HepG2 (cell line): ENCODE data around the gene LPO. TPM values are rescaled to one million over a fixed set of nuclear protein-coding genes. Genes with fewer than 3 reads are reported as not detected.

Source experiments
- DR1 ChIP-seq: sonication (generic); formaldehyde crosslinking; IDR thresholded peaks from 2 replicates; pipeline ENCODE4 v1.8.0; 2021; ENCODE audit warnings: mild to moderate bottlenecking, missing genetic modification reagents, inconsistent platforms
- MBD4 ChIP-seq: IDR thresholded peaks from 2 replicates; pipeline ENCODE4 v1.6.1; 2012; ENCODE audit warnings: low read length, inconsistent platforms, borderline replicate concordance
- MIXL1 ChIP-seq: IDR thresholded peaks from 2 replicates; pipeline ENCODE4 v1.6.1; 2016
- MLLT10 ChIP-seq: sonication (generic); formaldehyde crosslinking; IDR thresholded peaks from 2 replicates; pipeline ENCODE4 v1.4.0; 2020; ENCODE audit warnings: missing genetic modification reagents
- NFE2L2 ChIP-seq: fragments of 150-350 bp; IDR thresholded peaks from 2 replicates; pipeline ENCODE4 v1.6.1; 2014; ENCODE audit warnings: low read length
- RFX3 ChIP-seq: IDR thresholded peaks from 2 replicates; pipeline ENCODE4 v1.6.1; 2016; ENCODE audit warnings: missing biosample characterization, missing genetic modification reagents
- SP140L ChIP-seq: sonication (generic); formaldehyde crosslinking; IDR thresholded peaks from 2 replicates; pipeline ENCODE4 v1.4.0; 2020; ENCODE audit warnings: missing genetic modification reagents, borderline replicate concordance
- ZNF343 ChIP-seq: sonication (generic); formaldehyde crosslinking; IDR thresholded peaks from 2 replicates; pipeline ENCODE4 v1.4.0; 2020; ENCODE audit warnings: mild to moderate bottlenecking, missing genetic modification reagents
- ZNF414 ChIP-seq: sonication (generic); formaldehyde crosslinking; IDR thresholded peaks from 2 replicates; pipeline ENCODE4 v1.5.0; 2020; ENCODE audit warnings: missing genetic modification reagents
- ZNF564 ChIP-seq: sonication (generic); formaldehyde crosslinking; IDR thresholded peaks from 2 replicates; pipeline ENCODE4 v1.8.1; 2023; ENCODE audit warnings: mild to moderate bottlenecking, missing genetic modification reagents
- ZSCAN22 ChIP-seq: sonication (generic); formaldehyde crosslinking; IDR thresholded peaks from 2 replicates; pipeline ENCODE4 v1.4.0; 2020; ENCODE audit warnings: mild to moderate bottlenecking, missing genetic modification reagents
- ZSCAN29 ChIP-seq: sonication (generic); formaldehyde crosslinking; conservative IDR thresholded peaks from 2 replicates; pipeline ENCODE4 v1.4.0; 2020; ENCODE audit warnings: mild to moderate bottlenecking, missing genetic modification reagents
- polyA plus RNA-seq, 8 experiments: library from polyadenylated mRNA; depleted of rRNA in 3 of 8; stranded (reverse) in 7 of 8; unstranded in 1 of 8; fragments of >200 nt; fragmentation: Illumina TruSeq in 4 of 8; extraction: Trizol in 4 of 8; gene quantifications; 2 replicates each; pipeline versions ENCODE4 v1.2.1 to v1.2.3, GENCODE V29; 2011 to 2016; ENCODE audit warnings: low read depth in 4 of 8, missing spikeins in 1 of 8, mixed read lengths in 1 of 8; ENCODE audit not compliant: insufficient read depth in 1 of 8
- total RNA-seq, 5 experiments: library from RNA; depleted of rRNA; stranded (reverse); fragments of >200 nt; fragmentation: Illumina TruSeq; extraction: Trizol; gene quantifications; 2 replicates each; pipeline ENCODE4 v1.2.3, GENCODE V29; 2016; ENCODE audit warnings: low read depth in 1 of 5
- TF ChIP-seq, protein P1 (sequence below): sonication (generic); formaldehyde crosslinking; IDR thresholded peaks from 2 replicates; pipeline ENCODE4 v1.5.1; 2020; ENCODE audit warnings: missing genetic modification reagents, mild to moderate bottlenecking, borderline replicate concordance
- TF ChIP-seq, protein P2 (sequence below): sonication (generic); formaldehyde crosslinking; IDR thresholded peaks from 2 replicates; pipeline ENCODE4 v1.4.0; 2020; ENCODE audit warnings: missing genetic modification reagents, low read depth, mild to moderate bottlenecking, borderline replicate concordance
- TF ChIP-seq, protein P3 (sequence below): fragments of 450-650 bp; IDR thresholded peaks from 2 replicates; pipeline ENCODE4 v1.6.1; 2017
- TF ChIP-seq, protein P4 (sequence below): sonication (generic); formaldehyde crosslinking; conservative IDR thresholded peaks from 2 replicates; pipeline ENCODE4 v1.8.0; 2022; ENCODE audit warnings: low read depth, missing genetic modification reagents
- TF ChIP-seq, protein P5 (sequence below): sonication (generic); formaldehyde crosslinking; IDR thresholded peaks from 2 replicates; pipeline ENCODE4 v1.4.0; 2020; ENCODE audit warnings: missing genetic modification reagents
- TF ChIP-seq, protein P6 (sequence below): sonication (generic); formaldehyde crosslinking; IDR thresholded peaks from 2 replicates; pipeline ENCODE4 v1.4.0; 2020; ENCODE audit warnings: missing genetic modification reagents, borderline replicate concordance

The LPO gene
- total and polyA plus RNA-seq, 2 of the 13 experiments (the other 11 are each of a cell fraction or from before 2014, with no cell fraction given): not detected

DNA sequence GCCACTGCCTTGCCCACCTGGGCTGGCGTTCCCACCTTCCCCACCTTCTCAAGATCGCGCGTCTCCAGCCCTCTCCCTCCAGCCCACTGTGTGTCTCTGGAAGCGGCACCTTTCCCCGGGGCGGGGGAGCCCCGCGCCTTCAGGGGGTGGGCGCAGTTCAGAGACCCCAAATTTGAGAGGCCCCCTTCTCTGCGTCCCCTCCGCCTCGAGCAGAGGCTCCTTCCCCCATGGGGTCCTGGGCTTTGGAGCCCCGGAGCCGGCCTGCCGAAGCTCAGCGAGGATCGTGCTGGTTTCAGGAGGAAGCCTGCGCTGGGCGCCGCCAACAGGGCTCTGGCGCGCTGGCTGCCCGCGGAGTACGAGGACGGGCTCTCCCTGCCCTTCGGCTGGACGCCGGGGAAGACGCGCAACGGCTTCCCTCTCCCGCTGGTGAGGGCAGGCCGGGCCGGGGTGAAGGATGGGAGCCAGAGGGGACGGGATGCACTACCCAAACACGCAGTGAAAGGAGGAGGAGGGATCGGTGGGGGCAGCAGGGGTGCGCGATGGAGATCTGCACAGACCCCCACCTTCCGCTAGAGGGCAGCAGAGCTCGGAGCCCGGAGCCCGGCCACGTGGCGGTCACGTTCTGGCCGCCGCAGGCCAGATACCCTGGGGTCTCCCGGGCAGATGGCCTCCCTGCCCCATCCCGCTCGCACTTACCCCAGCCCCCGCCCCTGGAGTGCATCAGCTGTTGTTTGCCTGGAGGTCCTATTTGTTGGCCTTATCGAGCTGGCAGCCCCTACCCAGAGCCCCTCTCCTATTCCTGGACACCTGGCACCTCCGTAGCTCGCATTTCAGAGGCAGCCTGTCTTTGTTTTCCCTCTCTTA, 11.1 kb downstream of the LPO start (continued):
- TF ChIP-seq DR1 (CRISPR knock-in tag) (peak; percentile 36; the same call in 1 of the 2 replicates), MBD4 (no peak), MIXL1 (no peak), MLLT10 (CRISPR knock-in tag) (no peak), ZNF343 (CRISPR knock-in tag) (no peak; the same call in 1 of the 2 replicates), ZSCAN29 (no peak), RFX3 (CRISPR knock-in tag) (no peak), ZNF564 (peak; percentile 80), SP140L (CRISPR knock-in tag) (no peak), ZSCAN22 (no peak; the same call in 1 of the 2 replicates), ZNF414 (CRISPR knock-in tag) (no peak), NFE2L2 (no peak)
- TF ChIP-seq, protein P1, sequence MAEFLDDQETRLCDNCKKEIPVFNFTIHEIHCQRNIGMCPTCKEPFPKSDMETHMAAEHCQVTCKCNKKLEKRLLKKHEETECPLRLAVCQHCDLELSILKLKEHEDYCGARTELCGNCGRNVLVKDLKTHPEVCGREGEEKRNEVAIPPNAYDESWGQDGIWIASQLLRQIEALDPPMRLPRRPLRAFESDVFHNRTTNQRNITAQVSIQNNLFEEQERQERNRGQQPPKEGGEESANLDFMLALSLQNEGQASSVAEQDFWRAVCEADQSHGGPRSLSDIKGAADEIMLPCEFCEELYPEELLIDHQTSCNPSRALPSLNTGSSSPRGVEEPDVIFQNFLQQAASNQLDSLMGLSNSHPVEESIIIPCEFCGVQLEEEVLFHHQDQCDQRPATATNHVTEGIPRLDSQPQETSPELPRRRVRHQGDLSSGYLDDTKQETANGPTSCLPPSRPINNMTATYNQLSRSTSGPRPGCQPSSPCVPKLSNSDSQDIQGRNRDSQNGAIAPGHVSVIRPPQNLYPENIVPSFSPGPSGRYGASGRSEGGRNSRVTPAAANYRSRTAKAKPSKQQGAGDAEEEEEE (CRISPR knock-in tag): no peak
- TF ChIP-seq, protein P2, sequence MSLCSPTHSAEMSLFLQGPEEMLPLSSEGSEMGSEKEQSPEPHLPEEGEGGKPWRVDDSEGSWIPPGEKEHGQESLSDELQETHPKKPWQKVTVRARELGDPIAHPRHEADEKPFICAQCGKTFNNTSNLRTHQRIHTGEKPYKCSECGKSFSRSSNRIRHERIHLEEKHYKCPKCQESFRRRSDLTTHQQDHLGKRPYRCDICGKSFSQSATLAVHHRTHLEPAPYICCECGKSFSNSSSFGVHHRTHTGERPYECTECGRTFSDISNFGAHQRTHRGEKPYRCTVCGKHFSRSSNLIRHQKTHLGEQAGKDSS (CRISPR knock-in tag): no peak
- TF ChIP-seq, protein P3, sequence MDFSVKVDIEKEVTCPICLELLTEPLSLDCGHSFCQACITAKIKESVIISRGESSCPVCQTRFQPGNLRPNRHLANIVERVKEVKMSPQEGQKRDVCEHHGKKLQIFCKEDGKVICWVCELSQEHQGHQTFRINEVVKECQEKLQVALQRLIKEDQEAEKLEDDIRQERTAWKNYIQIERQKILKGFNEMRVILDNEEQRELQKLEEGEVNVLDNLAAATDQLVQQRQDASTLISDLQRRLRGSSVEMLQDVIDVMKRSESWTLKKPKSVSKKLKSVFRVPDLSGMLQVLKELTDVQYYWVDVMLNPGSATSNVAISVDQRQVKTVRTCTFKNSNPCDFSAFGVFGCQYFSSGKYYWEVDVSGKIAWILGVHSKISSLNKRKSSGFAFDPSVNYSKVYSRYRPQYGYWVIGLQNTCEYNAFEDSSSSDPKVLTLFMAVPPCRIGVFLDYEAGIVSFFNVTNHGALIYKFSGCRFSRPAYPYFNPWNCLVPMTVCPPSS: no peak
- TF ChIP-seq, protein P4, sequence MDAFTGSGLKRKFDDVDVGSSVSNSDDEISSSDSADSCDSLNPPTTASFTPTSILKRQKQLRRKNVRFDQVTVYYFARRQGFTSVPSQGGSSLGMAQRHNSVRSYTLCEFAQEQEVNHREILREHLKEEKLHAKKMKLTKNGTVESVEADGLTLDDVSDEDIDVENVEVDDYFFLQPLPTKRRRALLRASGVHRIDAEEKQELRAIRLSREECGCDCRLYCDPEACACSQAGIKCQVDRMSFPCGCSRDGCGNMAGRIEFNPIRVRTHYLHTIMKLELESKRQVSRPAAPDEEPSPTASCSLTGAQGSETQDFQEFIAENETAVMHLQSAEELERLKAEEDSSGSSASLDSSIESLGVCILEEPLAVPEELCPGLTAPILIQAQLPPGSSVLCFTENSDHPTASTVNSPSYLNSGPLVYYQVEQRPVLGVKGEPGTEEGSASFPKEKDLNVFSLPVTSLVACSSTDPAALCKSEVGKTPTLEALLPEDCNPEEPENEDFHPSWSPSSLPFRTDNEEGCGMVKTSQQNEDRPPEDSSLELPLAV (CRISPR knock-in tag): no peak
- TF ChIP-seq, protein P5, sequence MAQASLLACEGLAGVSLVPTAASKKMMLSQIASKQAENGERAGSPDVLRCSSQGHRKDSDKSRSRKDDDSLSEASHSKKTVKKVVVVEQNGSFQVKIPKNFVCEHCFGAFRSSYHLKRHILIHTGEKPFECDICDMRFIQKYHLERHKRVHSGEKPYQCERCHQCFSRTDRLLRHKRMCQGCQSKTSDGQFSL: peak; percentile 57; the same call in 1 of the 2 replicates
- TF ChIP-seq, protein P6, sequence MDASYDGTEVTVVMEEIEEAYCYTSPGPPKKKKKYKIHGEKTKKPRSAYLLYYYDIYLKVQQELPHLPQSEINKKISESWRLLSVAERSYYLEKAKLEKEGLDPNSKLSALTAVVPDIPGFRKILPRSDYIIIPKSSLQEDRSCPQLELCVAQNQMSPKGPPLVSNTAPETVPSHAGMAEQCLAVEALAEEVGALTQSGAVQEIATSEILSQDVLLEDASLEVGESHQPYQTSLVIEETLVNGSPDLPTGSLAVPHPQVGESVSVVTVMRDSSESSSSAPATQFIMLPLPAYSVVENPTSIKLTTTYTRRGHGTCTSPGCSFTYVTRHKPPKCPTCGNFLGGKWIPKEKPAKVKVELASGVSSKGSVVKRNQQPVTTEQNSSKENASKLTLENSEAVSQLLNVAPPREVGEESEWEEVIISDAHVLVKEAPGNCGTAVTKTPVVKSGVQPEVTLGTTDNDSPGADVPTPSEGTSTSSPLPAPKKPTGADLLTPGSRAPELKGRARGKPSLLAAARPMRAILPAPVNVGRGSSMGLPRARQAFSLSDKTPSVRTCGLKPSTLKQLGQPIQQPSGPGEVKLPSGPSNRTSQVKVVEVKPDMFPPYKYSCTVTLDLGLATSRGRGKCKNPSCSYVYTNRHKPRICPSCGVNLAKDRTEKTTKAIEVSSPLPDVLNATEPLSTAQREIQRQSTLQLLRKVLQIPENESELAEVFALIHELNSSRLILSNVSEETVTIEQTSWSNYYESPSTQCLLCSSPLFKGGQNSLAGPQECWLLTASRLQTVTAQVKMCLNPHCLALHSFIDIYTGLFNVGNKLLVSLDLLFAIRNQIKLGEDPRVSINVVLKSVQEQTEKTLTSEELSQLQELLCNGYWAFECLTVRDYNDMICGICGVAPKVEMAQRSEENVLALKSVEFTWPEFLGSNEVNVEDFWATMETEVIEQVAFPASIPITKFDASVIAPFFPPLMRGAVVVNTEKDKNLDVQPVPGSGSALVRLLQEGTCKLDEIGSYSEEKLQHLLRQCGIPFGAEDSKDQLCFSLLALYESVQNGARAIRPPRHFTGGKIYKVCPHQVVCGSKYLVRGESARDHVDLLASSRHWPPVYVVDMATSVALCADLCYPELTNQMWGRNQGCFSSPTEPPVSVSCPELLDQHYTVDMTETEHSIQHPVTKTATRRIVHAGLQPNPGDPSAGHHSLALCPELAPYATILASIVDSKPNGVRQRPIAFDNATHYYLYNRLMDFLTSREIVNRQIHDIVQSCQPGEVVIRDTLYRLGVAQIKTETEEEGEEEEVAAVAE (CRISPR knock-in tag): no peak
